Neural progenitor cell (in vitro differentiated cells): ENCODE data around the gene CLCNKA.
"Not testable (repeated sequence)": the region's sequence is repeated elsewhere in the genome, so short reads cannot be mapped to it uniquely, and the experiment has no call there.

ENCODE experiments used
- EZH2 ChIP-seq: fragments of 200-600 bp; sonication (generic); IDR thresholded peaks from 2 replicates; pipeline ENCODE4 v1.6.1; 2017; ENCODE audit warnings: antibody characterized with exemption, mild to moderate bottlenecking, moderate library complexity
- EZH2phosphoT487 ChIP-seq: fragments of 200-600 bp; sonication (generic); IDR thresholded peaks from 2 replicates; pipeline ENCODE4 v1.6.1; 2017; ENCODE audit warnings: antibody characterized with exemption
- TF ChIP-seq, protein P1 (sequence below): fragments of 200-600 bp; sonication (generic); IDR thresholded peaks from 2 replicates; pipeline ENCODE4 v1.5.1; 2017; ENCODE audit warnings: antibody characterized with exemption, mild to moderate bottlenecking

DNA sequence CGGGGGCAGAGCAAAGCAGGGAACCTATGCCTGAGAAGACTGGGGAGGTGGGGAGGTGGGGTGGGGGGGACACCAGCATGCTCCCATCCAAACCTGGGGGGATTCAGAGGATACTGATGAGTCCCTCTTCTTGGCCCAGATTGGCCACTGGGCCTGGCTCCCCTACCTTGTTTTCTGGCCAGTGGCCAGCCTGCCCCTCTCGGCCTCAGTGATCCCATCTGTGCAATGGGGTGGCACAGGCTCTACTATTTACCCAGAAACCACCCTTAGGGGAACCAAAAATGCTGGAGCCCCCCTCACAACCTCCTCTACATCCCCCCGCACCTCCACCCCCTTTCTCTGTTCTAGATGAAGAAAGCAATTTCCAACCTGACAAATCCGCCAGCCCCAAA is 34.7 kb downstream of the CLCNKA start:
- TF ChIP-seq, protein P1, sequence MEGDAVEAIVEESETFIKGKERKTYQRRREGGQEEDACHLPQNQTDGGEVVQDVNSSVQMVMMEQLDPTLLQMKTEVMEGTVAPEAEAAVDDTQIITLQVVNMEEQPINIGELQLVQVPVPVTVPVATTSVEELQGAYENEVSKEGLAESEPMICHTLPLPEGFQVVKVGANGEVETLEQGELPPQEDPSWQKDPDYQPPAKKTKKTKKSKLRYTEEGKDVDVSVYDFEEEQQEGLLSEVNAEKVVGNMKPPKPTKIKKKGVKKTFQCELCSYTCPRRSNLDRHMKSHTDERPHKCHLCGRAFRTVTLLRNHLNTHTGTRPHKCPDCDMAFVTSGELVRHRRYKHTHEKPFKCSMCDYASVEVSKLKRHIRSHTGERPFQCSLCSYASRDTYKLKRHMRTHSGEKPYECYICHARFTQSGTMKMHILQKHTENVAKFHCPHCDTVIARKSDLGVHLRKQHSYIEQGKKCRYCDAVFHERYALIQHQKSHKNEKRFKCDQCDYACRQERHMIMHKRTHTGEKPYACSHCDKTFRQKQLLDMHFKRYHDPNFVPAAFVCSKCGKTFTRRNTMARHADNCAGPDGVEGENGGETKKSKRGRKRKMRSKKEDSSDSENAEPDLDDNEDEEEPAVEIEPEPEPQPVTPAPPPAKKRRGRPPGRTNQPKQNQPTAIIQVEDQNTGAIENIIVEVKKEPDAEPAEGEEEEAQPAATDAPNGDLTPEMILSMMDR = not testable (repeated sequence)
- not testable (repeated sequence) for TF ChIP-seq EZH2, EZH2phosphoT487
